Liver (tissue), 9 donors: ENCODE results near the gene UNC79. TPM values are rescaled to one million over a fixed set of nuclear protein-coding genes. Genes with fewer than 3 reads are reported as not detected.

Source experiments
- DNase-seq: peaks from one replicate; pipeline ENCODE4 v3.0.0-alpha.2; 2017; ENCODE audit warnings: low spot score
- H3K27ac ChIP-seq, 2 donors: one replicate each; pipeline ENCODE4 v1.7.0; 2013; ENCODE audit warnings: inconsistent platforms in 2 of 2, low read length in 2 of 2, control low read depth in 1 of 2, low read depth in 1 of 2, mild to moderate bottlenecking in 1 of 2
- H3K27me3 ChIP-seq, 4 donors: one replicate each; pipeline versions ENCODE4 v1.6.1 to v1.7.0; 2013; ENCODE audit warnings: low read length in 3 of 4, inconsistent platforms in 1 of 4, mild to moderate bottlenecking in 1 of 4, moderate library complexity in 1 of 4; ENCODE audit not compliant: control insufficient read depth in 4 of 4, insufficient read depth in 4 of 4
- H3K36me3 ChIP-seq, 4 donors: one replicate each; pipeline versions ENCODE4 v1.6.1 to v1.7.0; 2013; ENCODE audit warnings: low read length in 3 of 4, mild to moderate bottlenecking in 3 of 4, low read depth in 1 of 4, moderate library complexity in 1 of 4; ENCODE audit not compliant: control insufficient read depth in 4 of 4, insufficient read depth in 3 of 4
- H3K4me1 ChIP-seq, 4 donors: one replicate each; pipeline versions ENCODE4 v1.6.1 to v1.7.0; 2013; ENCODE audit warnings: low read length in 3 of 4, mild to moderate bottlenecking in 3 of 4, moderate library complexity in 1 of 4; ENCODE audit not compliant: control insufficient read depth in 4 of 4, insufficient read depth in 4 of 4
- H3K4me3 ChIP-seq, 3 donors: one replicate each; pipeline versions ENCODE4 v1.6.1 to v1.7.0; 2013; ENCODE audit warnings: low read length in 3 of 3, control low read depth in 1 of 3, low read depth in 1 of 3, mild to moderate bottlenecking in 1 of 3
- H3K9ac ChIP-seq, 2 donors: one replicate each; pipeline ENCODE4 v1.7.0; 2013; ENCODE audit warnings: low read length in 2 of 2, mild to moderate bottlenecking in 2 of 2, moderate library complexity in 2 of 2, control low read depth in 1 of 2, low read depth in 1 of 2
- H3K9me3 ChIP-seq, 4 donors: one replicate each; pipeline versions ENCODE4 v1.6.1 to v1.7.0; 2013; ENCODE audit warnings: low read length in 3 of 4; ENCODE audit not compliant: control insufficient read depth in 4 of 4
- EGR1 ChIP-seq, 2 donors: IDR thresholded peaks; 2 replicates each; pipeline ENCODE4 v1.6.1; 2016 to 2018; ENCODE audit warnings: antibody characterized with exemption in 2 of 2, low read depth in 2 of 2
- FOXA2 ChIP-seq: IDR thresholded peaks from 2 replicates; pipeline ENCODE4 v1.6.1; 2016; ENCODE audit warnings: antibody characterized with exemption
- GABPA ChIP-seq, 2 donors: IDR thresholded peaks in 1 of 2; conservative IDR thresholded peaks in 1 of 2; 2 replicates each; pipeline ENCODE4 v1.6.1; 2016; ENCODE audit warnings: antibody characterized with exemption in 2 of 2, mild to moderate bottlenecking in 1 of 2, moderate library complexity in 1 of 2
- HNF4A ChIP-seq, 2 donors: conservative IDR thresholded peaks; 2 replicates each; pipeline ENCODE4 v1.6.1; 2016; ENCODE audit warnings: antibody characterized with exemption in 2 of 2, mild to moderate bottlenecking in 2 of 2
- HNF4G ChIP-seq: IDR thresholded peaks from 2 replicates; pipeline ENCODE4 v1.6.1; 2016; ENCODE audit warnings: antibody characterized with exemption
- NR2F2 ChIP-seq: IDR thresholded peaks from 2 replicates; pipeline ENCODE4 v1.6.1; 2016; ENCODE audit warnings: antibody characterized with exemption
- RAD21 ChIP-seq, 2 donors: IDR thresholded peaks; 2 replicates each; pipeline ENCODE4 v1.6.1; 2016; ENCODE audit warnings: antibody characterized with exemption in 2 of 2, mild to moderate bottlenecking in 2 of 2
- TAF1 ChIP-seq: conservative IDR thresholded peaks from 2 replicates; pipeline ENCODE4 v1.6.1; 2016; ENCODE audit warnings: antibody characterized with exemption, mild to moderate bottlenecking
- YY1 ChIP-seq: IDR thresholded peaks from 2 replicates; pipeline ENCODE4 v1.6.1; 2016; ENCODE audit warnings: antibody characterized with exemption, mild to moderate bottlenecking
- WGBS: extraction: QIAGEN DNeasy Blood & Tissue Kit; methylation state at CpG from one replicate; pipeline ENCODE4 v1.1.7; 2013; 5-methylcytosine and 5-hydroxymethylcytosine counted together
- polyA plus RNA-seq, 2 donors: library from polyadenylated mRNA; stranded (reverse) in 1 of 2; unstranded in 1 of 2; fragments of 200-250 nt in 1 of 2; fragments of >200 nt in 1 of 2; fragmentation: Nextera tagmentation in 1 of 2; extraction: Ambion mirVana in 1 of 2; gene quantifications; one replicate each; pipeline versions ENCODE4 v1.2.1 to v1.2.3, GENCODE V29; 2013 to 2015
- total RNA-seq, 2 donors: library from RNA; depleted of rRNA; stranded (reverse); fragments of >200 nt; gene quantifications; one replicate each; pipeline ENCODE4 v1.2.3, GENCODE V29; 2014
- TF ChIP-seq, protein P1 (sequence below): IDR thresholded peaks from 2 replicates; pipeline ENCODE4 v1.6.1; 2016; ENCODE audit warnings: antibody characterized with exemption
- TF ChIP-seq, protein P2 (sequence below): IDR thresholded peaks from 2 replicates; pipeline ENCODE4 v1.6.1; 2016; ENCODE audit warnings: antibody characterized with exemption
- TF ChIP-seq, protein P3 (sequence below): IDR thresholded peaks from 2 replicates; pipeline ENCODE4 v1.6.1; 2016; ENCODE audit warnings: antibody characterized with exemption
- donor health status: healthy.
- donor health status: healthy.
- donor health status: healthy.
- donor health status: healthy.
- donor health status: healthy.

Gene UNC79
- total and polyA plus RNA-seq, 4 donors: 0.01 to 0.08 (median 0.05) TPM; not detected in 1

DNA sequence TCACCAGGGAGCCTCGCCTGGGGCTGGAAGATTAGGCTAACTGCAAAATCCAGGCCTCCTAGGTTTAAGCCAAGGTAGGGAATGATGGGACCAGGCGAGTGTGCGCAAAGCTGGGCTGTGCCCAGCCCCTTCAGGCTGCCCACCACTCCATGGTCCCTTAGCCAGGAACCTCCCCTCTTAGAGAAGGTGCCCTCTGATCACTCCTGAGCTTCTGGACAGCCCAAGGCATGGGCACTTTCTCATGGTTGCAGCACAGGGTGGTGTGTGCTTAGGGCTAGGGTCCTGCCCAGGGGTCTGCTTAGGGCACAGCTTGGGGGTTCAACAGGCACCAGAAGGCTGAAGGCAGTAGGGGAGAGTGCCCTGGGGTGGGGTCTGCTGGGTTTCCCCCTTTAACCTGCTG lies 288.5 kb downstream of the UNC79 start:
- no peaks in the 10 kb centered on the region for H3K27me3 ChIP-seq
- no peak for DNase-seq
- no peak overlapping the region for H3K27ac ChIP-seq
- H3K36me3 ChIP-seq: no peaks in the 10 kb centered on the region
- no peak for TF ChIP-seq GABPA (IDR thresholded peaks at IDR 0.05 in 1 of 2, conservative IDR thresholded peaks at IDR 0.05 in 1 of 2)
- TF ChIP-seq TAF1: no peak
- no peak for TF ChIP-seq FOXA2
- TF ChIP-seq EGR1 (IDR thresholded peaks at IDR 0.05; ENCODE audit: low read depth in 2 of 2): no peak
- TF ChIP-seq, protein P1, sequence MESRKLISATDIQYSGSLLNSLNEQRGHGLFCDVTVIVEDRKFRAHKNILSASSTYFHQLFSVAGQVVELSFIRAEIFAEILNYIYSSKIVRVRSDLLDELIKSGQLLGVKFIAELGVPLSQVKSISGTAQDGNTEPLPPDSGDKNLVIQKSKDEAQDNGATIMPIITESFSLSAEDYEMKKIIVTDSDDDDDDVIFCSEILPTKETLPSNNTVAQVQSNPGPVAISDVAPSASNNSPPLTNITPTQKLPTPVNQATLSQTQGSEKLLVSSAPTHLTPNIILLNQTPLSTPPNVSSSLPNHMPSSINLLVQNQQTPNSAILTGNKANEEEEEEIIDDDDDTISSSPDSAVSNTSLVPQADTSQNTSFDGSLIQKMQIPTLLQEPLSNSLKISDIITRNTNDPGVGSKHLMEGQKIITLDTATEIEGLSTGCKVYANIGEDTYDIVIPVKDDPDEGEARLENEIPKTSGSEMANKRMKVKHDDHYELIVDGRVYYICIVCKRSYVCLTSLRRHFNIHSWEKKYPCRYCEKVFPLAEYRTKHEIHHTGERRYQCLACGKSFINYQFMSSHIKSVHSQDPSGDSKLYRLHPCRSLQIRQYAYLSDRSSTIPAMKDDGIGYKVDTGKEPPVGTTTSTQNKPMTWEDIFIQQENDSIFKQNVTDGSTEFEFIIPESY: no peak
- TF ChIP-seq NR2F2: no peak
- TF ChIP-seq, protein P2, sequence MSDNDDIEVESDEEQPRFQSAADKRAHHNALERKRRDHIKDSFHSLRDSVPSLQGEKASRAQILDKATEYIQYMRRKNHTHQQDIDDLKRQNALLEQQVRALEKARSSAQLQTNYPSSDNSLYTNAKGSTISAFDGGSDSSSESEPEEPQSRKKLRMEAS: no peak
- no peak for TF ChIP-seq RAD21 (IDR thresholded peaks at IDR 0.05)
- no peak for TF ChIP-seq HNF4A (conservative IDR thresholded peaks at IDR 0.05)
- no peaks in the 10 kb centered on the region for H3K4me1 ChIP-seq
- H3K9me3 ChIP-seq: no peaks in the 10 kb centered on the region
- H3K9ac ChIP-seq: no peak overlapping the region
- H3K4me3 ChIP-seq: no peak overlapping the region
- 89% methylated on average over 3 of the region's 3 CpGs for WGBS

DNA sequence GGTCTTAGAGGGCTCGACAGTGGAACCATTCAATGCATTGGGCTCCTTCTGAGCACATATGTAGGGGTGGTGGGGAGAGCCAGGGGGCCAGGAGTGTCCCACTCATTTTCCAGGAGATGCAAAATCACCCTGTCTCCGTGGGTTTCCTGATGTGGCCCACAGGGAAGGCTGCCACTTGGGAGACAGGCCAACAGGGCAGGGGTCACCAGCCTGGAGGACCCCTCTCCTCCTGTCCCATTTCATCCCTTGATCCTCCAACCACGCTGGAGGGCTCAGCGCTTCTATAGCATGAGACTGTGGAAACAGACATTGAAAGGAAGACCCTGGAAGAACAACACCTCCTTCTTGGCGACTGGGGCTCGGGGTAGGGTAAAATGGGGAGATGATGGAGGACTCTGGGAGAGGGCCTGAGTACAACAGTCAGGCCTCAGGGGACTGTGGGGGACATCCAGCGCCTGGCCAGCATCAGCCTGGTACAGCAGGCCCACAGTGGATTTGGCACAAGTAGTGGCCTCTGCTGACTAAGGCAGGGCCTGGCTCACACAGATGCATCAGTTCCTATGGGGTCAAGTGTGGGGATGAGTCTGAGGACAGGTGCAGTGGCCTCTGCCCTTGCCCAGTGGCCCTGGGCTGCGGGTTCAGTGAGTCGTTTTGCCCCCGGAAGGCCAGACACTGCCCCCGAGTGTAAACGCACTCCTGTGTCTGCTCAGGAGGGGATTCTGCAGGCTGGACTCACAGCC lies 289.5 kb downstream of the UNC79 start:
- DNase-seq: no peak

DNA sequence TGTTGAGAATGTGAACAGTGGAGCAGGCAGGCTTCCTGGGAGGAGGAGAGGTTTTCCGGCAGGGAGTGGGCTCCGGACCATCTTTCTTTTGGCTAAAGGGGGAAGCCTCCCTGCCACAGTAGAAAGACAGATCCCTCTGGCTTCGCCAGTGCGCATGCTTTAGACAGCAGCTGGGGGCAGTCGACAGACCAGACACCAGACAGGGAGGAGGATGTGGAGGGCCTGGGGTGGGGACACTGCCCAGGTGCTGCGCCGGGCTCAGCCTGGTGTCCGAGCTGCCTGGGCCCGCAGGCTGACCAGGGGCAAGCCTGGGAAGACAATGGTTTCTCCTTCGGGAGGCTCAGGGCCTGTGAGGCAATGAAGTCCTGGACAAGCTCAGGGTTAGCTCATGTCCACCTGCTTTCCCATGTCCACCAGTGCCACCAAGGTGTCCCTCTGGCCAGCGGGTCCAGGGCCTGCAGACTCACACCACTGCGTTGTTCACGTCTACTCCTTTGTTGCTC lies 290.3 kb downstream of the UNC79 start:
- no peak overlapping the region for H3K9ac ChIP-seq
- 90% methylated on average over 13 of the region's 13 CpGs for WGBS

More for the DNA sequence above, 289.5 kb downstream of the UNC79 start:
- Histone ChIP-seq H3K27me3 (no peaks in the 10 kb centered on the region), H3K9me3 (no peaks in the 10 kb centered on the region), H3K4me1 (no peaks in the 10 kb centered on the region), H3K36me3 (no peaks in the 10 kb centered on the region), H3K4me3 (no peak overlapping the region), H3K27ac (no peak overlapping the region), H3K9ac (no peak overlapping the region)
- 79% methylated on average over 12 of the region's 12 CpGs for WGBS
- TF ChIP-seq YY1: no peak
- no peak for TF ChIP-seq GABPA (IDR thresholded peaks at IDR 0.05 in 1 of 2, conservative IDR thresholded peaks at IDR 0.05 in 1 of 2)
- no peak for TF ChIP-seq HNF4G
- no peak for TF ChIP-seq NR2F2

More for the DNA sequence above, 290.3 kb downstream of the UNC79 start:
- no peak overlapping the region for H3K27ac ChIP-seq
- no peaks in the 10 kb centered on the region for H3K4me1 ChIP-seq
- H3K27me3 ChIP-seq: no peaks in the 10 kb centered on the region
- no peaks in the 10 kb centered on the region for H3K9me3 ChIP-seq
- no peak overlapping the region for H3K4me3 ChIP-seq
- TF ChIP-seq EGR1 (IDR thresholded peaks at IDR 0.05; ENCODE audit: low read depth in 2 of 2) (no peak), TAF1 (no peak), RAD21 (IDR thresholded peaks at IDR 0.05) (no peak), YY1 (no peak)
- TF ChIP-seq, protein P3, sequence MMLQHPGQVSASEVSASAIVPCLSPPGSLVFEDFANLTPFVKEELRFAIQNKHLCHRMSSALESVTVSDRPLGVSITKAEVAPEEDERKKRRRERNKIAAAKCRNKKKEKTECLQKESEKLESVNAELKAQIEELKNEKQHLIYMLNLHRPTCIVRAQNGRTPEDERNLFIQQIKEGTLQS: no peak
- no peaks in the 10 kb centered on the region for H3K36me3 ChIP-seq
- DNase-seq: no peak
